ENCODE data around the gene RHBDL1.

RHBDL1 gene

DNA sequence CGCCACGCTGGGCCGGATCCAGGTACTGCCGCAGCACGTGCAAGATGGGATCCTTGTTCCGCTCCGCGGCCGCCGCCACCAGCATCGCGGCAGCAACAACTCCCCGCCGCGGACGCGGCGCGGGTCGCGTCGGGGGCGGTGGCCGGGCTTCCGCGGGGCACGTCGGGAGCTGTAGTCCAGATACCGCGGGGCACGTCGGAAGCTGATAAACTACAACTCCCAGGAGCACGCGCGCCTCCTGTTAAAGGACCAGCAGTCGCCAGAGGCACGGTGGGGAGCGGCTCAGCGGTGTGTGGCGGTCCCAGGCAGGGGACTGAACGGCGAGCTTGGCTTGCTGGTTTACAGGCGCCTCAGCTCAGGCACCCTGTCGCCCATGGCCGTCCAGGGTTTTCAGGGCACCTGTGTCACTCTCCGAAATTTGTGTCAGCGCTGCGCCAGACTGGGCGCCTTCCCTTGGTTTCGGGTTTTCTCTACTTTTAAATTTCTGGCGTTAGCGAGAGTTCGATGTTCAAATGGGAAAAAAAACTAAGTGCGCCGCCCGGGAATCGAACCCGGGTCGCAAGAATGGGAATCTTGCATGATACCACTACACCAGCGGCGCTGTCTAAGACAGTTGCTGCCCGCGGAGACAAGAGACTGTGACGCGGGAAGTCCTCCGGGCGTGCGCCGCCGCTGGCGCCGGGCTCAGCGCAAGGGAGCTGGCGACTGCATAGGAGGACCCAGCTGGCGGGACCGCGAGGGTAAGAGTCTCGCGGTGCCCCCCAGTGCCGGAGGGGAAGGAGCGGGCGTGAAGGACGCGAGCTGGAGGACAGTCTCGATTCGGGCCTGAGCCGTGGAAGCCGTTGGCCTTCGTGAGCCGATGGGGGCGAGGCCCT, 39.0 kb upstream of the RHBDL1 start, which contains the start of gene METTL26:
Gene METTL26 (minus strand): TSS at position 100 of the 875 bp plus-strand sequence. CDS start 15 bp downstream, at position 85.
- peak; percentile 80 for DNase-seq (ENCODE audit: low read depth, low spot score)

DNA sequence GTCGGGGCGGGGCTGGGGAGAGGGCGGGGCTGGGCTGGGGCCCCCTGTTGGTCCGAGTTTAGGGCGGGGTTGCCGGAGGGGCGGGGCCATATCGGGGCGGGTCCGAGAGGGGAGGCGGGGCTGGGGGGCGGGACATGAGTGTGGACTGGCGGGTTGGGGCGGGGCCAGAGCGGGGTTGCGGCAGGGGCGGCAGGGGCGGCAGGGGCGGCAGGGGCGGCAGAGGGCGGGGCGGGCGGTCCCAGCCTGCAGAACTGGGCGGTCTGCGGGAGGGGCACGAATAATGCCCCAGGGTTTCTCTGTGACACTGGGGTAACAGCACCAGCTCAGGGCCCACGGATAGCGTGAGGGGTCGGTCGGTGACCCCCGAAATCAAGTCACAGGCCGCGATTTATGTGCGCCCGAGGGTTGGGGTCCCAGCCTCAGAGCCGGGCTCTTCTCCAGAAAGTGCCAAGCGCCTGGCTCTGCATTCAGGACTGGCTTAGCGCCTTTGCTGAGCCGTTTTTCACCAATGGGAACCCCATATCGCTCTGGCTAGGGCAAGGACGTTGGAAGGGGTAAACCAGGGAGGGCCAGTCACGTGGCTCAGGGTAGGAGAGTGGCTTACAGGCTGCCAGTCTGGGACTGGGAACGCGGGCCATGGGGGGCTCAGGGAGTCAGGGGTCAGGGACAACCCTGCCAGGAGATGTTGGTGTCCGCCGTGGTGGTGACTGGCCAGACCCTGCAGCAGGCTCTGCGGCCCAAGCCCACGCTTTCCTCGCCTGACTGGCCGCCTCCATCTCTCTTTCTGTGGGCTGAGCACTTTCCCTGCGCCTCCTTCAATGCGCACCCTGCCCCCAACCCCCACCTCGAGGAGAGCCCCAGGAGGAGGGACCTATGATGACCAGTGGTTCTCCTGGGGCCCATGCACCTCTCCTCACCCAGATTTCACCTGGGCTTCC, 38.1 kb upstream of the RHBDL1 start:
- DNase-seq (ENCODE audit: low read depth, low spot score): peak; percentile 72

DNA sequence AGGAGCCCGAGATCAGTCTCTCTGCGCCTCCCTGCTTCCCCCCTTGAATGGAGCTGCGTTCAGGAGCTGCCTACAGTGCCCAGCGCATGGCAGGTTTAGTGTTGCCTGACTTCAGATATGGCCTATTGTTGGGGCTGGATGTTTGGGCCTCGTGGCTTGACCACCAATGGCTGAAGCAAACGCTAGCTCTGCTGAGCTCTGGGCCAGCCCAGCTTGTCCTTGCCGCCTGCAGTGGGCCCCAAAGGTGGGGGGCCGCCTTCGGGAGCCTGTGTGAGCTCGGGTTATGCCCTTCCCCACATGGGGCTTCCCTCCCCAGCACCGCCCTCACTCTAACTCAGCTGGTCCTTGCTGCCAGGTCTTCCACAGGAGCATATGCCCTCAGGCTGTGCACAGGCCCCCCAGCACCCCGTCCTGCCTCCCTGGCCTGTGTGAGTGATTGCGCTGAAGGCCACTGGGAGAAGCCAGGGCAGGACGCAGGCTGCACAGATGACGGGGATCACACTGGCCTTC, 37.4 kb upstream of the RHBDL1 start:
- no peak for DNase-seq (ENCODE audit: low read depth, low spot score)

GRCh38 chr16:638836-639235, 36.6 kb upstream of the RHBDL1 start:
- no peak for DNase-seq (ENCODE audit: low read depth, low spot score)

GRCh38 chr16:640614-641013, 34.9 kb upstream of the RHBDL1 start:
- DNase-seq (ENCODE audit: low read depth, low spot score): no peak

DNA sequence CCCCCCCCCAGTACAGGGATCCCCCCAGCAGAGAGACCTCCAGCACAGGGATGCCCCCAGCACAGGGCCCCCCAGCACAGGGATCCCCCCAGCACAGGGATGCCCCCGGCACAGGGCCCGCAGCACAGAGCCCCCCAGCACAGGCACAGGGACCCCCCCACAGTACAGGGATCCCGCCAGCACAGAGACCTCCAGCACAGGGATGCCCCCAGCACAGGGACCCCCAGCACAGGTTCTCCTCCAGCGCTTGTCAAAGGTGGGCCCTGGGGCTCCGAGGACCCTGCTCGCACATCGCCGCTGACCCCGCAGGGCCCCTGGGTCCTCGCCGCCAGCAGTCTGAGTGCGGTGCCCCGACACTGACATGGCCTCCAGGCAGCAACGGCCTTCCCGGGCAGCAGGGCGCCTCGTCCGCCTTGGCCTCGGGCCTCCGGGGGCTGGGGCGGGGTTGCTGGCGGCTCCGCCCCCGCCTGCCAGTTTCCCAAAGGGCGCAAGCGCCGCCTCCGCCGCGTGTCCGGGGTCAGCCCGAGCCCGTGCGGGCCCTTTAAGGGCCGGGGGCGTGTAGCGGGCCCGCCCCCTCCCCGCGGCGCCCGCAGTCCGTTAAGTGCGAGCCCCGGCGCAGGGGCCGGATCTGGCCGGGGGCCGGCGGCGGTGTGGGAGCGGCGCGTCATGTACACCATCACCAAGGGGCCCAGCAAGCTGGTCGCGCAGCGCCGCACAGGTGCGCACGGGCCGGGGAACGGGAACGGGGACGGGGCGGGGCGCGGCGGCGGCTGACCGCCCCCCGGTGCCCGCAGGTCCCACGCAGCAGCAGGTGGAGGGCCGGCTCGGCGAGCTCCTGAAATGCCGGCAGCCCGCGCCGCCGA, 33.9 kb upstream of the RHBDL1 start, which contains the start of gene MCRIP2:
Gene MCRIP2 (plus strand): TSS at position 503 of the 863 bp plus-strand sequence. CDS start 164 bp downstream, at position 667.
- DNase-seq (ENCODE audit: low read depth, low spot score): peak; percentile 39

- no peak for DNase-seq (ENCODE audit: low read depth, low spot score)
These were observed 33.1 kb upstream of the RHBDL1 start for GRCh38 chr16:642189-643049.

GRCh38 chr16:643050-643368, 32.5 kb upstream of the RHBDL1 start:
- DNase-seq (ENCODE audit: low read depth, low spot score): no peak

DNA sequence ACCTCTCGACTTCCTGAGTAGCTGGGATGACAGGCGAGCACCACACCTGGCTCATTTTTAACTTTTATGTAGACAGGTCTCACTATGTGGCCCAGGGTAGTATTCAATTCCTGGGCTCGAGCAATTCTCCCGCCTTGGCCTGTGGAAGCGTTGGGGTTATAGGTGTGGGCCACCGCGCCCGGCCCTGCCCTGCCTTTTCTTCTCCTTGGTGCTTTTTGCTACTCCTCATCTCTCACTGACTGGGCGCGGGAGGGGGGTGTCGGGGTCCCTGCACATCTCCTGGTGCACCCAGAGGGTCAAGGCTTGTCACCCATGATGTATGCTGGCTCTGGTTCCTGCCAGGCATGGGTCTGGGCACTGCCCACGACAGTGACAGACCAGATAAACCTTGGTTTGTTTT, 30.9 kb upstream of the RHBDL1 start:
- DNase-seq (ENCODE audit: low read depth, low spot score): no peak

GRCh38 chr16:645852-646678, 29.4 kb upstream of the RHBDL1 start:
- no peak for DNase-seq (ENCODE audit: low read depth, low spot score)

DNA sequence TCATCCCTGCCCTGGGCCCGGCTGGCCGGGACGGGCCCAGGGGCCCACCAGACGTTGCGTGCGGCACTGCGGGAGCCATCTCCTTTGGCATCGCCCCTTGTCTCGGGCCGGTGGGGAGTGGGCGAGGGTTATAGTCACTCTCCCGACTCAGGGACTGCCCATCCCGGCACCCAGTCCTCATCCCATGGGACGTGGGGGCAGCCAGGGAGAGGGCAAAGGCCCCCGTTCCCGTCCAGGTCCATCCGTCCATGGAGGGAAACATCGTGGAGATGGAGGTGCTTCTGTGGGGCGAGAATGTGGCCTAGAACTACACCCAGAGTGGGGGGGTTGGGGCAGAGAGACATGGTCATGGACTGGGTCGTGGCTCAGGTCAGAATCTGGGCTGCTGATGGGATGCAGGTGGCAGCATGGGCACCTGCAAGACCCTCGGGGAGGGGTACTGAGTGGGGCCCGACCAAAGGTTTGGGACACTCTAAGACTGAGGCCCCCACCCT, 28.7 kb upstream of the RHBDL1 start:
- DNase-seq (ENCODE audit: low read depth, low spot score): no peak

DNA sequence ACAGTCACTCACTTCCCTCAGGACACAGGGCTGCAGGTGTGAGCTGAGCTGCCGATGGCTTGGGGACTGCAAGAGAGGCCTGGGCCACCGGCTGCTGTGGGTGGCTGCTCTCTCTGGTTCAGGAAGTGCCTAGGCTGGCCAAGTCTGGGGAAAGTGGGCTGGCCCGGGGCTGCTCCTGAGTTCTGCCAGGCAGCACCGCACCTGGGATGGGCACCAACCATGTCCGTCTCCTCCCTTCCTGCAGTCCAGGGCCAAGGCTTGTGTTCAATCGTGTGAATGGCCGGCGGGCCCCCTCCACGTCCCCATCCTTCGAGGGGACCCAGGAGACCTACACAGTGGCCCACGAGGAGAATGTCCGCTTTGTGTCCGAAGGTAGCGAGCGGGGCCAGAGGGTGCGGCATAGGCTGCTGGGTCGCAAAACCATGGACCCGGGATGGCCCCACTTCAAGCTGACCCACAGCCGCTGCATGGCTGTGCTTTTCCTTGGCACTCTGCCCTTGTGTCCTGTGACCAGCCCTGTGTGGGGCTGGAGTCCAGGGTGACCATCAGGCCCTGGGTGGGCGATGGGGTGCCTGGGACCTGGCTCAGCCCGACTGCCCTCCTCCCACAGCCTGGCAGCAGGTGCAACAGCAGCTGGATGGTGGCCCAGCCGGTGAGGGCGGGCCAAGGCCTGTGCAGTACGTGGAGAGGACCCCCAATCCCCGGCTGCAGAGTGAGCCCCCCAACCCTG, 28.1 kb upstream of the RHBDL1 start:
- no peak for DNase-seq (ENCODE audit: low read depth, low spot score)

DNA sequence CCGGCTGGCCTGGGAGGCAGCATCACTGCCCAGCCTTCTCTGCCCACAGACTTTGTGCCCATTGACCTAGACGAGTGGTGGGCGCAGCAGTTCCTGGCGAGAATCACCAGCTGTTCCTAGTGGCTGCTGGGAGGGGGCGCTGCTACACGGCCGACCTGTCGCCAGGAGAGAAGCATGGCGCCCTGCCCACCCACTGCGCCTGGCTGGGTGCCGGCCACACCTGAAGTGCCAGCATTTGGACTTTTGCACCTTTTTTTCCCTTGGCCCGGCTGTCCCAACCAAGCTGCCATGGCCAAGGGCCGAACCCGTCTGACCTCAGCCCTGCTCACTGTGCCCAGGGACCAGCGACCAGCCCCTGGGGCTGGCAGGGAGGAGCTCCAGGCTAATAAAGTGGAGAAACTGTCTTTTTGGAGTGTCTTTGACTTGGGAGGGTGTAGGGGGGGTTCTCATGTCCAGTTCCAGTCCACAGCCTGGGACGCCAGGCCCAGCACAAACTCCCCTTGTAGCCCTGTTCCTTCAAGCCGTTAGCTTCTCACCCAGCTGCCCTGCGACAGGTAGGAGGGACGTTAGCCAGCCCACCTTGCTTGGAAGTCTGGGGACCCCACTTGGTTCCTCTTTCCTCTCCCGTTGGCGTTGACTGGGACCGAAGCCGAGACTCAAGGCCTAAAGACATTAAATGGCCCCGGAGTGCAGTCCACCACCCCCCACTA, 27.2 kb upstream of the RHBDL1 start:
- no peak for DNase-seq (ENCODE audit: low read depth, low spot score)

- DNase-seq (ENCODE audit: low read depth, low spot score): peak; percentile 87
These were observed 26.5 kb upstream of the RHBDL1 start, which contains the start of gene WDR90 for GRCh38 chr16:648781-649589. WDR90 (plus strand) TSS chr16:649365; CDS start chr16:649417, 52 bp downstream.

- no peak for DNase-seq (ENCODE audit: low read depth, low spot score)
These were observed 25.8 kb upstream of the RHBDL1 start for GRCh38 chr16:649631-650030.

- DNase-seq (ENCODE audit: low read depth, low spot score): no peak
These were observed 23.6 kb upstream of the RHBDL1 start for GRCh38 chr16:651844-652243.
